Transverse colon (tissue), 4 donors: ENCODE measurements around the gene UNC5B. TPM values are rescaled to one million over a fixed set of nuclear protein-coding genes. Genes with fewer than 3 reads are reported as not detected.

ENCODE experiments used
- DNase-seq: peaks from one replicate; pipeline ENCODE4 v3.0.0-alpha.2; 2019
- H3K27ac ChIP-seq, 4 donors: fragments of 200-600 bp; sonication (generic); 2 replicates each; pipeline ENCODE4 v1.5.1; 2016 to 2018; ENCODE audit warnings: inconsistent platforms in 4 of 4
- H3K27me3 ChIP-seq: fragments of 200-600 bp; sonication (generic); 2 replicates; pipeline ENCODE4 v1.5.1; 2017; ENCODE audit warnings: inconsistent platforms
- H3K36me3 ChIP-seq, 4 donors: fragments of 200-600 bp; sonication (generic); 2 replicates each; pipeline ENCODE4 v1.5.1; 2017 to 2019; ENCODE audit warnings: inconsistent platforms in 4 of 4
- H3K4me1 ChIP-seq, 4 donors: fragments of 200-600 bp; sonication (generic); 2 replicates each; pipeline ENCODE4 v1.5.1; 2017 to 2020; ENCODE audit warnings: inconsistent platforms in 4 of 4
- H3K4me3 ChIP-seq, 4 donors: fragments of 200-600 bp; sonication (generic); 1 replicate in 1 of 4; 2 replicates in 3 of 4; pipeline versions ENCODE4 v1.5.1 to v1.6.1; 2017 to 2019; ENCODE audit warnings: inconsistent platforms in 4 of 4
- H3K9me3 ChIP-seq, 2 donors: fragments of 200-600 bp; sonication (generic); 2 replicates each; pipeline ENCODE4 v1.5.1; 2017 to 2019; ENCODE audit warnings: inconsistent platforms in 2 of 2
- CTCF ChIP-seq, 5 experiments: fragments of 200-600 bp in 3 of 5; fragments of 450-650 bp in 2 of 5; sonication (generic) in 3 of 5; IDR thresholded peaks; 1 replicate in 2 of 5; 2 replicates in 3 of 5; pipeline ENCODE4 v1.5.1; 2016 to 2017; ENCODE audit warnings: antibody characterized with exemption in 5 of 5, inconsistent platforms in 3 of 5, mild to moderate bottlenecking in 2 of 5, moderate library complexity in 1 of 5
- EP300 ChIP-seq: sonication (generic); formaldehyde crosslinking; IDR thresholded peaks from one replicate; pipeline ENCODE4 v1.6.1; 2017; ENCODE audit warnings: antibody characterized with exemption, low read depth
- POLR2A ChIP-seq: fragments of 450-650 bp; IDR thresholded peaks from one replicate; pipeline ENCODE4 v1.6.1; 2016; ENCODE audit warnings: antibody characterized with exemption, mild to moderate bottlenecking, moderate library complexity
- POLR2AphosphoS5 ChIP-seq, 3 donors: sonication (generic); formaldehyde crosslinking; IDR thresholded peaks; one replicate each; pipeline ENCODE4 v1.6.1; 2016; ENCODE audit warnings: antibody characterized with exemption in 3 of 3
- whole genome bisulfite sequencing, 2 donors: methylation state at CpG; one replicate each; pipeline ENCODE4 v1.1.5; 2018; ENCODE audit warnings: low coverage in 1 of 2; 5-methylcytosine and 5-hydroxymethylcytosine counted together
- in situ Hi-C, 4 donors: fragments of 200-750 bp; cut with MboI; loops; one replicate each; pipeline versions ENCODE4 v1.15.0 to v1.15.1; 2017; ENCODE audit warnings: low sequenced_read_pairs in 3 of 4, low pct_ligation_motif_present in 1 of 4, low pct_unique_long_range_greater_than_20kb in 1 of 4
- intact Hi-C: fragments of 100-400 bp; cut with DNase I; formaldehyde crosslinking; loops from one replicate; pipeline ENCODE4 v1.15.1; 2023; ENCODE audit warnings: low total_unique reads
- total RNA-seq, 4 donors: library from RNA; depleted of rRNA; stranded (reverse); fragments of >200 nt; gene quantifications; one replicate each; pipeline ENCODE4 v1.1.0, GENCODE V29; 2016

Gene UNC5B
- total RNA-seq, 4 donors from 2014 or later: 12.3 to 74.1 (median 41.2) TPM

GRCh38 chr10:71234970-71235685 is 22.8 kb downstream of the UNC5B start:
- H3K27ac ChIP-seq: peak overlapping the region in 3 of 4 donors; percentile 47 to 65 (median 57)
- TF ChIP-seq EP300 (no peak), CTCF (IDR thresholded peaks at IDR 0.05) (no peak), POLR2A (no peak), POLR2AphosphoS5 (IDR thresholded peaks at IDR 0.05) (no peak)
- H3K36me3 ChIP-seq: no peaks in the 10 kb centered on the region
- H3K27me3 ChIP-seq: no peaks in the 10 kb centered on the region
- in situ Hi-C loops: no loop called here
- no peak for DNase-seq
- H3K4me1 ChIP-seq: peaks cover 5 to 43% (median 23%) of the 10 kb centered on the region in 4 donors
- intact Hi-C loops: no loop called here
- no peaks in the 10 kb centered on the region for H3K9me3 ChIP-seq
- H3K4me3 ChIP-seq: no peak overlapping the region
- WGBS, 2 donors: 60% methylated on average over 14 of the region's 16 CpGs; no CpG with 5 or more reads in 1 of the 2 donors

GRCh38 chr10:71235808-71236207 is 23.4 kb downstream of the UNC5B start:
- peak overlapping the region in 3 of 4 donors; percentile 47 to 65 (median 57) for H3K27ac ChIP-seq
- H3K9me3 ChIP-seq: no peaks in the 10 kb centered on the region
- intact Hi-C loops (no loop called here), in situ Hi-C loops (no loop called here)
- WGBS, 2 donors: 75% methylated on average over 7 of the region's 7 CpGs; no CpG with 5 or more reads in 1 of the 2 donors
- no peaks in the 10 kb centered on the region for H3K27me3 ChIP-seq
- TF ChIP-seq CTCF (IDR thresholded peaks at IDR 0.05): no peak
- TF ChIP-seq POLR2A: no peak
- no peak for TF ChIP-seq EP300
- no peak for TF ChIP-seq POLR2AphosphoS5 (IDR thresholded peaks at IDR 0.05)
- no peak for DNase-seq
- H3K36me3 ChIP-seq: no peaks in the 10 kb centered on the region
- H3K4me1 ChIP-seq: peaks cover 5 to 46% (median 23%) of the 10 kb centered on the region in 4 donors
- H3K4me3 ChIP-seq: no peak overlapping the region

- DNase-seq: no peak
- H3K27ac ChIP-seq: peak overlapping the region in 3 of 4 donors; percentile 47 to 65 (median 57)
- H3K4me3 ChIP-seq: no peak overlapping the region
- intact Hi-C loops (no loop called here), in situ Hi-C loops (no loop called here)
- no peaks in the 10 kb centered on the region for H3K36me3 ChIP-seq
- H3K27me3 ChIP-seq: no peaks in the 10 kb centered on the region
- no peaks in the 10 kb centered on the region for H3K9me3 ChIP-seq
- TF ChIP-seq POLR2A (no peak), CTCF (IDR thresholded peaks at IDR 0.05) (no peak), EP300 (no peak), POLR2AphosphoS5 (IDR thresholded peaks at IDR 0.05) (no peak)
- peaks cover 5 to 50% (median 23%) of the 10 kb centered on the region in 4 donors for H3K4me1 ChIP-seq
- WGBS, 2 donors: 30% methylated on average over 7 of the region's 10 CpGs; no CpG with 5 or more reads in 1 of the 2 donors
These were observed 23.9 kb downstream of the UNC5B start for GRCh38 chr10:71236286-71236685.

GRCh38 chr10:71236822-71237682 is 24.7 kb downstream of the UNC5B start:
- Histone ChIP-seq H3K4me1 (peaks cover 1 to 57% (median 23%) of the 10 kb centered on the region in 4 donors), H3K36me3 (no peaks in the 10 kb centered on the region), H3K27ac (peak overlapping the region in 2 of 4 donors; percentile 47 to 57), H3K4me3 (no peak overlapping the region), H3K27me3 (no peaks in the 10 kb centered on the region), H3K9me3 (no peaks in the 10 kb centered on the region)
- in situ Hi-C loops: no loop called here
- TF ChIP-seq CTCF (IDR thresholded peaks at IDR 0.05) (no peak), POLR2A (no peak), POLR2AphosphoS5 (IDR thresholded peaks at IDR 0.05) (no peak), EP300 (no peak)
- WGBS, 2 donors: 75 to 80% methylated on average over 4 to 15 of the region's 15 CpGs
- no peak for DNase-seq
- intact Hi-C loops: no loop called here
